Measurements from ENCODE around the gene MYO5B. TPM values are rescaled to one million over a fixed set of nuclear protein-coding genes. Genes with fewer than 3 reads are reported as not detected.

Gene MYO5B
- total RNA-seq, 1 donor from 2014 or later = 22.6 TPM

DNA sequence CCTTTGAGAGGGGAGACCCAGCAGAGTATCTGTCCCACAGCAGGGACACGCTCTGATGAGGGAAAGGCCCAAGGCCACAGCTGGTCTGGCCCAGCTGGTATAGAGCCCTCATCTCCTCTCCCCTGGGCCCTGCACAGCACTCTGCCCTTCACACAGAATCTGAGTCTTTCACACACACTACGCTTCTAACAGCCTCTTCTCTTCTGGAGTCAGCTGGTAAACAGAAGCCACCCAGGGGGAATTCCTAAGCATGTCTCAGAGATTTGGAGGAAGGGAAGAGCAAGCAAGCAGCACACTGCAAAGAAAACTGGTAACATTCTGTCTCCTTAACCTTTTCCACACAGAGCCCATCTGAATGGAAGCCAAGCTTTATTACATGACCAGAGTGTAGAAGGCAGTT lies 260.5 kb downstream of the MYO5B start:
- H3K27me3 ChIP-seq = no peaks in the 10 kb centered on the region
- no peak overlapping the region for H3K4me3 ChIP-seq
- H3K4me1 ChIP-seq = no peaks in the 10 kb centered on the region
- H3K36me3 ChIP-seq = no peaks in the 10 kb centered on the region
- H3K9me3 ChIP-seq = no peaks in the 10 kb centered on the region
- TF ChIP-seq POLR2AphosphoS5 (IDR thresholded peaks at IDR 0.05; ENCODE audit: insufficient read depth in 1 of 2, low read depth in 1 of 2) = no peak
- TF ChIP-seq, protein P1, sequence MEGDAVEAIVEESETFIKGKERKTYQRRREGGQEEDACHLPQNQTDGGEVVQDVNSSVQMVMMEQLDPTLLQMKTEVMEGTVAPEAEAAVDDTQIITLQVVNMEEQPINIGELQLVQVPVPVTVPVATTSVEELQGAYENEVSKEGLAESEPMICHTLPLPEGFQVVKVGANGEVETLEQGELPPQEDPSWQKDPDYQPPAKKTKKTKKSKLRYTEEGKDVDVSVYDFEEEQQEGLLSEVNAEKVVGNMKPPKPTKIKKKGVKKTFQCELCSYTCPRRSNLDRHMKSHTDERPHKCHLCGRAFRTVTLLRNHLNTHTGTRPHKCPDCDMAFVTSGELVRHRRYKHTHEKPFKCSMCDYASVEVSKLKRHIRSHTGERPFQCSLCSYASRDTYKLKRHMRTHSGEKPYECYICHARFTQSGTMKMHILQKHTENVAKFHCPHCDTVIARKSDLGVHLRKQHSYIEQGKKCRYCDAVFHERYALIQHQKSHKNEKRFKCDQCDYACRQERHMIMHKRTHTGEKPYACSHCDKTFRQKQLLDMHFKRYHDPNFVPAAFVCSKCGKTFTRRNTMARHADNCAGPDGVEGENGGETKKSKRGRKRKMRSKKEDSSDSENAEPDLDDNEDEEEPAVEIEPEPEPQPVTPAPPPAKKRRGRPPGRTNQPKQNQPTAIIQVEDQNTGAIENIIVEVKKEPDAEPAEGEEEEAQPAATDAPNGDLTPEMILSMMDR (IDR thresholded peaks at IDR 0.05) = no peak
- no peak for TF ChIP-seq POLR2A (IDR thresholded peaks at IDR 0.05)
- no peak for DNase-seq (ENCODE audit: extremely low spot score in 2 of 2)
- intact Hi-C loops (cut with DNase I) = no loop called here
- no peak overlapping the region for H3K27ac ChIP-seq

DNA sequence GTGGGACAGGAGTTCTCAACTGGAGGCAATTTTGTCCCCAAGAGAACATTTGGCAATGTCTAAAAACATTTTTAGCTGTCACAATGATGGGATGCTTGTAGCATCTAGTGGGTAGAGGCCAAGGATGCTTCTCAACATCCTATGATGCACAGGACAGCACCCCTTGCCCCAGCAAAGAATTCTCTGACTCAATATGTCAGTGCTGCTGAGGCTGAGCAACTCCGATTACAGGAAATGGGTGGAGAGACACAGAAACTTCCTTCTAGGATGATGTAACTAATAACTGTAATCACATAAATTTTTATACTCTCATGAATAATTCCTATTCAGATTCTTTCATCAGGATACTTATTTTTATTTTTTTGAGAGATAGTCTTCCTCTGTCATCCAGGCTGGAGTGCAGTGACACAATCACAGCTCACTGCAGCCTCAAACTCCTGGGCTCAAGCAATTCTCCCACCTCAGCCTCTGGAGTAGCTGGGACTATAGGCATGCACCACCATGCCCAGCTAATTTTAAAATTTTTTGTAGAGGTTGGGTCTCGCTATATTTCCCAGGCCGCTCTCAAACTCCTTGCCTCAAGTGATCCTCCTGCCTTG lies 261.3 kb downstream of the MYO5B start:
- DNase-seq (ENCODE audit: extremely low spot score in 2 of 2) = no peak
- intact Hi-C loops (cut with DNase I) = no loop called here
- Histone ChIP-seq H3K36me3 (no peaks in the 10 kb centered on the region), H3K4me3 (no peak overlapping the region), H3K9me3 (no peaks in the 10 kb centered on the region), H3K27ac (no peak overlapping the region), H3K27me3 (no peaks in the 10 kb centered on the region), H3K4me1 (no peaks in the 10 kb centered on the region)
- TF ChIP-seq, protein P1 (IDR thresholded peaks at IDR 0.05) = no peak
- TF ChIP-seq POLR2A (IDR thresholded peaks at IDR 0.05) (no peak), POLR2AphosphoS5 (IDR thresholded peaks at IDR 0.05; ENCODE audit: insufficient read depth in 1 of 2, low read depth in 1 of 2) (no peak)

DNA sequence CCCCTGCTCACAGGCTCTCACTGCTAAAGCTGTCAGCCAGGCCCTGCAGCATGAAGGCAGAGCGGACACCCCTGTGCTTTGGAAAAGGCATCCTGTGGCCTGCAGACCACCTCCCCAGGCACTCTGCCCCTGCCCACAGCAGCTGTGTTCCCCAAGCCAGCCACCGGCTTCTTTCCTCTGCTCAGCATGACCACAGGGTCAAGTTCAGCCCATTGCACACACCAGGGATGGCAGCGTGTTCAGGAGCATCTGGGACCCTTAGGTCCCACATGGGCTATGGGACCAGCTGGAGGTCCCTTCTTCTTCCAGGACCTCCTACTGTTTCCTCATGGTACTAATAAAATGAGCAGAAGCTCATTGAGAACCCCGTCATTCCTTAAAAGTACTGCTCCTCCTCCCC lies 263.2 kb downstream of the MYO5B start:
- Histone ChIP-seq H3K4me3 (no peak overlapping the region), H3K27ac (no peak overlapping the region), H3K9me3 (no peaks in the 10 kb centered on the region), H3K4me1 (no peaks in the 10 kb centered on the region), H3K36me3 (no peaks in the 10 kb centered on the region), H3K27me3 (no peaks in the 10 kb centered on the region)
- intact Hi-C loops (cut with DNase I) = no loop called here
- no peak for DNase-seq (ENCODE audit: extremely low spot score in 2 of 2)
- TF ChIP-seq POLR2AphosphoS5 (IDR thresholded peaks at IDR 0.05; ENCODE audit: insufficient read depth in 1 of 2, low read depth in 1 of 2) = no peak
- TF ChIP-seq, protein P1 (IDR thresholded peaks at IDR 0.05) = no peak
- TF ChIP-seq POLR2A (IDR thresholded peaks at IDR 0.05) = no peak

DNA sequence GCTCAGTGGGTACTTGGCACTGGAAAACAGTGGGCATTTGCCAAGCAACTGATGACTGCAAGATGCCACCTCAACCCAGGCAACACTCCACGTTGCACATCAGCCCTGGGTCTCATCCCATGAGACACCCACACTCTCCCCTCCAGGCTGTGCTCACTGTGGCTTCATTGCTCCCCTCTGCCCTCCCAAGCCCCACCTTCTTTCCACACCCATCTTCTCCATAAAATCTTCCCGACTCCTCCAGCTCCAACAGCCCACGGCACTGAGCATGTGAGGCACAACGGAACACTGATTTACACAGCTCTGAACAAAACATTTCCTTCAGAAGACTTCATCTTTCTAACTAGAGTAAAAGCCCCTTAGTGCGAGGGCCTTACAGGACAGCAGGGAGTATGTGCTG lies 263.8 kb downstream of the MYO5B start:
- intact Hi-C loops (cut with DNase I) = no loop called here
- no peak for DNase-seq (ENCODE audit: extremely low spot score in 2 of 2)
- Histone ChIP-seq H3K9me3 (no peaks in the 10 kb centered on the region), H3K27me3 (no peaks in the 10 kb centered on the region), H3K4me1 (no peaks in the 10 kb centered on the region), H3K27ac (no peak overlapping the region), H3K36me3 (no peaks in the 10 kb centered on the region), H3K4me3 (no peak overlapping the region)
- TF ChIP-seq, protein P1 (IDR thresholded peaks at IDR 0.05) = no peak
- TF ChIP-seq POLR2AphosphoS5 (IDR thresholded peaks at IDR 0.05; ENCODE audit: insufficient read depth in 1 of 2, low read depth in 1 of 2) = no peak
- TF ChIP-seq POLR2A (IDR thresholded peaks at IDR 0.05) = no peak

DNA sequence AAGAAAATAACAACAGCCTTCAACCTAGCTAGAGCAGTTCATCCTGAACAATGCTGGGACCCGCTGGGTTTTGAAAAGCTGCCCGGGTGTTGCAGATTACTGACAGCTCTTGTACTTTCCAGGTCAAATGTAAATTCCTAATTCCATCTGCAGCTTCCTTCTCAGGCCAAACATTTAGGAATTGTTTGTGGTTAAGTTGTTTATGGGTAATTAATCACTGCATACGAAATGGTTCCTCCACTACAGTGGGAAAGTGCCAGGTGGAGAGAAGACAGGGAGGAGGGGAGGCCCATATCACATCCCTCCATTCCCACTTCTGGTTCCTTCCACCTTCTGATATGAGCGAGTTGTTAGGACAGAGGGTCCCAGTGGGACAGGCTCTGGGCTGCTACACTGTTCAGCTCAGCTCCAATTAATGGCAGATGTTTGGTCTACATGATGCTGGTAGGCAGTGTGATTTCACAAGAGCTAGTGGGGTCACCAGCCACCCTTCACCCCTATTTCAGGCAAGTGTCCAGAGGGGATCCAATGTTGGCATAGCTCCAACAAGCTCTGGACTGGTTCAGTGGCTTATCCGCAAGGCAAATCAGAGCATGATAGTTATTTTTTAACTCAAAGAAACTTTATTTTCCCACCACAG lies 268.7 kb downstream of the MYO5B start:
- Histone ChIP-seq H3K27me3 (no peaks in the 10 kb centered on the region), H3K4me1 (peaks cover 5% of the 10 kb centered on the region), H3K4me3 (no peak overlapping the region), H3K27ac (no peak overlapping the region), H3K9me3 (no peaks in the 10 kb centered on the region), H3K36me3 (no peaks in the 10 kb centered on the region)
- TF ChIP-seq, protein P1 (IDR thresholded peaks at IDR 0.05) = no peak
- no peak for TF ChIP-seq POLR2AphosphoS5 (IDR thresholded peaks at IDR 0.05; ENCODE audit: insufficient read depth in 1 of 2, low read depth in 1 of 2)
- TF ChIP-seq POLR2A (IDR thresholded peaks at IDR 0.05) = no peak
- DNase-seq (ENCODE audit: extremely low spot score in 2 of 2) = no peak
- intact Hi-C loops (cut with DNase I) = no loop called here
